GOT3 (cell line): ENCODE data around the gene SYCE3.
"Not testable (repeated sequence)": the region's sequence is repeated elsewhere in the genome, so short reads cannot be mapped to it uniquely, and the experiment has no call there.

Experiments
- DNase-seq: peaks from one replicate; lab custom pipeline; 2025; ENCODE audit warnings: mixed read lengths; lab: John Stamatoyannopoulos, UW

Gene SYCE3

GRCh38 chr22:50562523-50563412 is at the start of gene SYCE3:
Gene SYCE3 (minus strand): TSS chr22:50562919. CDS start chr22:50556405, 6,514 bp downstream.
- DNase-seq = peak; percentile 89

DNA sequence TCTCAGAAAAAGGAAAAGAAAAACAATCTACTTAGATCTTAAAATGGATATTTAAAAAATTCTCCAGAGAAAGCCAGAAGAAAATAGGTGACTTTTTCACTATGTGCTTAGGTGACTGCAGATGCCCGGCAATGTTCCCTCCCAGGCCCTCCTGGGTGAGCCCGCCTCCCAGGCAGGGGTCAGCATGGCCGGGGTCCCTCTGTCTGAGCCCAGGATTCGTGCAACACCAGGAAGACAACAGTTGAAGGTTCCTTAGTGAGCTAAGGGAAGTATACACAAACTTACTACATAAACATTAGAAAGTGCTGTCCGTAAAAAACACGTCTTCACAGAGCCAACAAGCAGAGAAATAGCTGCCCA is 49.4 kb upstream of the SYCE3 start:
- no peak for DNase-seq

DNA sequence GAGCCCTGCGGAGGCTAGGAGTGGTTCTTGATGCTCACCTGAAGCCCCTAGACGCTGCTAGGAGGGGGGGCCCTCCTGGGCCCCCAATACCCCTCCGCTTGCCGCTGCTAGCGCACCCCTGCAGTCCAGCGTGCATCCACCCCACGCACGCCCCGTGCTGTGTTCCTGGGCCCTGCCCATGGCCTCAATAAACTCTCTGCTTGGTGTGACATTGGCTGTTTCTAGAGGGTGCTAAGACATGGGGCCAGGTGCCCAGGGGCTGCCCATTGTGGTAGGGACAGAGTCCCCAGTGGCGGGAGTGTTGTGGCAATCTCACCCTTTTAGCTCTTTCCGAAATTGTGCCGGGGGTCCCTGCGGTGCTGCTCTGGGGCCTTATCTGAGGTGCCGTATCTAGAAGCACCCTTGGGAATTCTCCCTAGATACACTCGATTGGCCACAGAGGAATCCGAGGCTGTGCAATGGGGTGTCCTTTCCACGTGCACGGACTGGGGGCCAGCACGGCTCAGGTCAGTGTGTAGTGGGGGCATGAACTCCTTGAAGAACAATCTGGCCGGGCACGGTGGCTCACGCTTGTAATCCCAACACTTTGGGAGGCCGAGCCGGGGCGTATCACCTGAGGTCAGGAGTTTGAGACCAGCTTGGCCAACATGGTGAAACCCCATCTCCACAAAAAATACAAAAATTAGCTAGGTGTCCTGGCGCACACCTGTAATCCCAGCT is 48.8 kb upstream of the SYCE3 start:
- no peak for DNase-seq

GRCh38 chr22:50610581-50610980 is 47.9 kb upstream of the SYCE3 start:
- DNase-seq = no peak

DNA sequence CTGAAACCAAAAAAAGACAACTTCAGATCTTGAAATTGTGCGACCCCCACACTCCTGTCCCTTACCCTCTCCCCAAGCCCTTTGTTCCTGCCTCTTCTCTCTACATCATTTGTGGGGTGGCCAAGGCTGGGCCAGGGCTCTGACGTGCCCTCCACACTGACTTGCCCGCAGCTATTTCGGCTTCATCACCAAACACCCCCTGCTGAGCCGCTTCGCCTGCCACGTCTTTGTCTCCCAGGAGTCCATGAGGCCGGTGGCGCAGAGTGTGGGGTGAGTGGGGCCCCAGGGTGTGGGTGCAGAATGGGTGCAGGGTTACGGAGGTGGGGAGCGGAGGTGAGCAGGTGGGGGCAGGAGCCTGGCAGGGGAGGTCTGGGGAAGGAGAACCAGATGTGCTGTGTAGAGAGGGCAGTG is 47.3 kb upstream of the SYCE3 start:
- no peak for DNase-seq

GRCh38 chr22:50609599-50609998 is 46.9 kb upstream of the SYCE3 start:
- DNase-seq = no peak

- DNase-seq = no peak
Measured at GRCh38 chr22:50608996-50609395, 46.3 kb upstream of the SYCE3 start.

DNA sequence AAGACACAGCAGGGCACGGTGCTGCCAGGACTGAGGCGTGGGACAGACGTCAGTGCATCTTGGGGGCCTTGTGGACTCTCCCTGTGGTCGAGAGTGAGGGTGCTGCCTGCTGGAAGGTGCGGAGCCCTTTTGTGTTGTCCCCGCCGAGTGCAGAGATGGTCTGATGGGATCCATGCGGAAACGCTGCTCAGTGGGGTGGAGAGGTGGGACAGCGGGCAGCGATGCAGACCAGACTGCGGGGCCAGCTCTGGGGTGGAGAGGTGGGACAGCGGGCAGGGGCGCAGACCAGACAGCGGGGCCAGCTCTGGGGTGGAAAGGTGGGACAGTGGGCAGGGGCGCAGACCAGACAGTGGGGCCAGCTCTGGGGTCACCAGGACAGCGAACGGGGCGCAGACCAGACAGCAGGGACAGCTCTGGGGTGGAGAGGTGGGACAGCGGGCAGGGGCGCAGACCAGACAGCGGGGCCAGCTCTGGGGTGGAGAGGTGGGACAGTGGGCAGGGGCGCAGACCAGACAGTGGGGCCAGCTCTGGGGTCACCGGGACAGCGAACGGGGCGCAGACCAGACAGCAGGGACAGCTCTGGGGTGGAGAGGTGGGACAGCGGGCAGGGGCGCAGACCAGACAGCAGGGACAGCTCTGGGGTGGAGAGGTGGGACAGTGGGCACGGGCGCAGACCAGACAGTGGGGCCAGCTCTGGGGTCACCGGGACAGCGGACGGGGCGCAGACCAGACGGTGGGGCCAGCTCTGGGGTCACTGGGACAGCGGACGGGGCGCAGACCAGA is 45.5 kb upstream of the SYCE3 start:
- DNase-seq = not testable (repeated sequence)

DNA sequence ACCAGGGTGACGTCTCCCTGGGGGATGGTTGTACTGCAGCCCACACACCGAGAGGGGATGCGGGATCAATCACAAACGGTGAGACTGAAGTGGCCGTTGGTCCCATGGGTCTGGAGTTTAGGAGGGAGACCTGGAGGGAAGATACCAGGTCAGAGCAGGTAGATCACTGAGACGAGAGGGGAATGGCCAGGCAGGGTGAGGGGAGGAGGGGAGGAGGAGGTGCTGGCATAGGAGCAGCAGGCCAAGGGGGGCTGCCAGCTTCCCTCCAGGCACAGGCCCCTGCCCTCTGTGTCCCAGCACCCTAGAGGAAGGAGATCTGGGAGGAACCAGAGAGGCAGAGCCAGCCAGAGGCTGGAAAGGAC is 44.9 kb upstream of the SYCE3 start:
- no peak for DNase-seq

DNA sequence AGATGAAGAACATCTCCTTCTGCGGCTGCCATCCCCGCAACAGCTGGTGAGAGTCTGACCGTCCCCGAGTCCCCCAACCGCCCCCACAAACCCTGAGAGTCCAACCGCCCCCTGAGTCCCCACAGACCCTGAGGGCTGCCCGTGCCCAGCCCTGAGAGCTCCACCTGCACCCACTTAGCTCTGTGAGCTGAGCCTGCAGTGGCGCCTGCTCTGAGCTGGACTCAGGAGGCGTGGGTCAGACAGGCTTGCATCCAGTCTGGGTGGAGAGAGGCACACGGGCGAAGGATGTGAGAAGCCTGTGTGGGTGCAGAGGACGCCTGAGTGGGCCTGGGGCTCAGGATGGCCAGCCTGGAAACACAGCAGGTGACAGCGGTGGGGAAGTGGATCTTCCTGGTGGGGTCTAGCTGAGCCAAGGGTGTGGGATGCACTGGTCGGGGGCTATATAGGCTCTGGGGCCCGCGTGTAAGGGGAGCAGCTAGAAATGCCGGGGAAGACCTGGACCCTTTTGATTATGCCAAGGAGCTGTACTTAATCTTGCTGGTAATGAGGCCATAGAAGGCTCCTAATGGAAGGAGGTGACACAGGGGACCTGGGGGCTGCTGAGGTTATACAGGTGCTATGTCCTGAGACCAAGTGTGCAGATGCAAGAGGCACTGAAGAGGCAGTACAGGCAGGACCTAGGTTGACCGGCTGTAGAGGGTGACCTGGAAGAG is 44.4 kb upstream of the SYCE3 start:
- no peak for DNase-seq

DNA sequence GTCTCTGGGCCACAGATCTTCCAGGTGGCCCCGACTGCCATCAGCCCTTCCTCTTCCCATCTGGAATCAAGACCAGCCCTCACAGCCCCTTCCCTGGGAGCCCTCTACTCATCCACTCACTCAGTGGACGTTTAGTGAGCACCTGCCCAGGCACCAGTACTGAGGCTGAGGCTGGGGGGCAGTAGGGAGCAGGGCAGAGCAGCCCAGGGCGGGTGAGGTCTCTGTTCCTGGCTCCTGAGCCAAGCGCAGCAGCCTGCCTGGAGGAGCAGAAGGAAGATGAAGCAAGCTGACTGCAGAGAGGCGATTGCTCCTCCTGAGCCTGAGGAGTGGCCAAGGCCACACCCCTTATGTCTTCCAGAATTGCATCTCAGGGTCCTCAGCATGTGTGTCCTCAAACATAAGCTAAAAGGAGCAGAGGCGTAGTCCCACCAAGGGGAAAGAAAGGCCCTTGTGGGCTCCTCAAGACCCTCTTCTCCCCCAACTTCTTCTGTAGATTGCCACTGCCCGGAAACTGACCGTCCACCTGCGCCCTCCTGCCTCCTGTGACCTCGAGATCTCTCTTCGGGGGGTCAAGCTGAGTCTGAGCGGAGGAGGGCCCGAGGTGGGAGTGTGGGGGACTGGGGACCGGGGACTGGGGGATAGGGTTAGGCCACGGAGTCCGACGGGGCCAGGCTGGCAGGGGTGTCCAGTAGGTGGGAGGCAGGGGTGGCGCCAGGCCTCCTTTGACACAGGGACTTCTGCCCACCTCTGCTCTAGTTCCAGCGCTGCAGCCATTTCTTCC is 43.6 kb upstream of the SYCE3 start:
- no peak for DNase-seq

DNA sequence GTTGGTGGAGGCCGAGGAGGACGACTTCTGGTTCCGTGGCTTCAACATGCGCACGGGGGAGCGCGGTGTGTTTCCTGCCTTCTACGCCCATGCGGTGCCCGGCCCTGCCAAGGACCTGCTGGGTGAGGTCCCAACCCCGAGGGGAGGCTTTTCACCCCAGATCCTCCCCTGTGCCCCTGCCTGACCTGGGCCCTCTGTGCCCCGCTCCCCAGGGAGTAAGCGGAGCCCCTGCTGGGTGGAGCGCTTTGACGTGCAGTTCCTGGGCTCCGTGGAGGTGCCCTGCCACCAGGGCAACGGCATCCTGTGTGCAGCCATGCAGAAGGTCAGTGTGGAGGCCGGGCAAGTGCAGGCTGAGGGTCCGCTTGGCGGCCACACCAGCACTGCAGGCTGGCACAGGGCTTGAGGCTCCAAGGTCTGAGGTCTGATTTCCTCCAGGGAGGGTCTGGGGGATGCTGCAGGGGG is 42.9 kb upstream of the SYCE3 start:
- DNase-seq = no peak

- no peak for DNase-seq
Measured at GRCh38 chr22:50605002-50605612, 42.4 kb upstream of the SYCE3 start.

DNA sequence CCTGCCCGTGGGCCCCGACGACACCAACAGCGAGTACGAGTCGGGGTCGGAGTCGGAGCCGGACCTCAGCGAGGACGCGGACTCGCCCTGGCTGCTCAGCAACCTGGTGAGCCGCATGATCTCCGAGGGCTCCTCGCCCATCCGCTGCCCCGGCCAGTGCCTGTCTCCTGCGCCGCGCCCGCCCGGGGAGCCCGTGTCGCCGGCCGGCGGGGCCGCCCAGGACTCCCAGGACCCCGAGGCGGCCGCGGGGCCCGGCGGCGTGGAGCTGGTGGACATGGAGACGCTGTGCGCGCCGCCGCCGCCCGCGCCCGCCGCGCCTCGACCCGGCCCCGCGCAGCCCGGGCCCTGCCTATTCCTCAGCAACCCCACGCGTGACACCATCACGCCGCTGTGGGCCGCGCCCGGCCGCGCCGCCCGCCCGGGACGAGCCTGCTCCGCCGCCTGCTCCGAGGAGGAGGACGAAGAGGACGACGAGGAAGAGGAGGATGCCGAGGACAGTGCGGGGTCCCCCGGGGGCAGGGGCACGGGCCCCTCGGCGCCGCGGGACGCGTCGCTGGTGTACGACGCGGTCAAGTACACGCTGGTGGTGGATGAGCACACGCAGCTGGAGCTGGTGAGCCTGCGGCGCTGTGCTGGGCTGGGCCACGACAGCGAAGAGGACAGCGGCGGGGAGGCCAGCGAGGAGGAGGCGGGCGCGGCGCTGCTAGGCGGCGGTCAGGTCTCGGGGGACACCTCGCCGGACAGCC is 41.7 kb upstream of the SYCE3 start:
- DNase-seq = no peak

DNA sequence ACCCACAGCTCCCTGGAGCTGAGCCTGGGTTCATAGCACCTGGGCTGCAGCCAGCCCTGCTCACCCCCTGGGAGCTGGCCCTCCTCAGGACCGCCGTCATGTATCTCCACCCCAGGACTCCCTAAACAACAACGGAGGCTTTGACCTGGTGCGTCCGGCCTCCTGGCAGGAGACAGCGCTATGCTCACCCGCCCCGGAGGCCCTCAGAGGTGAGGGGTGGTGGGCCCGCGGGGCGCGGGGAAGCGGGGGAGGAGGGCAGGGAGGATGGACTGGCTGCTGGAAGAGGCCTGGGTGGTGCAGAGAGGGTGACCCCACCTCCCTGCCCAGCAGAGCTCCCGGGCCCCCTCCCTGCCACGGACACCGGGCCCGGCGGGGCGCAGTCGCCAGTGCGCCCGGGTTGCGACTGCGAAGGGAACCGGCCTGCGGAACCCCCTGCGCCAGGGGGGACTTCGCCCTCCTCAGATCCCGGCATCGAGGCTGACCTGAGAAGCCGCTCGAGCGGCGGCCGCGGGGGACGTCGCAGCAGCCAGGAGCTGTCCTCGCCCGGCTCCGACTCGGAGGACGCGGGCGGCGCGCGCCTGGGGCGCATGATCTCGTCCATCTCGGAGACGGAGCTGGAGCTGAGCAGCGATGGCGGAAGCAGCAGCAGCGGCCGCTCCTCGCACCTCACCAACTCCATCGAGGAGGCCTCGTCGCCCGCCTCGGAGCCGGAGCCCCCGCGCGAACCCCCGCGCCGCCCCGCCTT is 41.0 kb upstream of the SYCE3 start:
- no peak for DNase-seq

DNA sequence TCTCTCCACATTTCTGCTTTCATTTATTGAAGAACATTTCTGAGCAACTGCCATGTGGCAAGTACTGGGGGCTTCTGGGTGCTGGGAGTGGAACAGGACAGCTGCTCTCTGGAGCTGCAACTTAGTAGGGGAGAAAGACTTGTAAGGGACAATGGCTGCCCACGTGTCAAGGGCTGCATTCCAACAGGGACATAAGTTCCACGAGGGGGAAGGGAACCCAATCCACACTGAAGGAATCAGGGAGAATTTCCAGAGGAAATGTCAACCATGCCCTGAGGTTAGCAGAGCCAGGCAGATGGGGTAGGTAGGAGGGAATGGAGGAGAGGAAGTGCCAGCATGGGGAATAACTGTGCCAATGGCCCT is 39.6 kb upstream of the SYCE3 start:
- DNase-seq = no peak

DNA sequence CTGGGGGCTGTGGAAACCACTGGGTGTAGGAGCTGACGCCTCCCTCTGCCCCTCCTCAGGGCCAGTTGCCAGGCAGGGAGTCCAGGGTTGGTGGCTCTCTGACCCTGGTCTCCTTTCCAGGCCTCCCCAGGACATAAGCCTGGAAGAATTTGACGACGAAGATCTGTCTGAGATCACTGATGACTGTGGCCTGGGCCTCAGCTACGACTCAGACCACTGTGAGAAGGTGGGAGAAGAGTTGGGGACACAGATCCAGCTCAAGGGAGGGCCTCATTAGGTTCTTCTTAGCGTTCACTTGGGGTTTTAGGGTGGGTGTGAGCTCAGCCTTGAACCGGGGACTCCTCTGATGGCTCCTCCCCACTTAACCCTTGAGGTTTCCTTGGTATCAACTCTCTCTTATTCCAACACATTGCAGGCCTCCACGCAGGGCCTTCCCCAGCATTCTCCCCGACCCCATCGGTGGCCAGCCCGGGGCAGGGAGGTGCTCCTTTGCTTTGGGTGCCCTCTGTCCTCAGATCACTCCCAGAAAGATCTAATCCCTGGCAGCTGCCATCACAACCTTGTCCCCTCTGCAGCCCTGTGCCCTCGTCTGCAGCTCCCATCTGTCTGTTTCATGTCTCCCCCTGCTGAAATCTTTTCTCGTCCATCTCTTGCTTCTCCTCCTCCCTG is 39.1 kb upstream of the SYCE3 start:
- no peak for DNase-seq

GRCh38 chr22:50600967-50601668 is 38.4 kb upstream of the SYCE3 start:
- no peak for DNase-seq
